SU-DHL-6 (cell line): ENCODE measurements around the gene TMEM151A.

Source experiments
- EZH2phosphoT487 ChIP-seq: fragments of 200-600 bp; sonication (generic), shearing (Covaris generic); conservative IDR thresholded peaks from 2 replicates; pipeline ENCODE4 v1.6.1; 2018; ENCODE audit warnings: mild to moderate bottlenecking, antibody characterized with exemption, low read length, moderate library complexity, mixed read lengths
- TF ChIP-seq, protein P1 (sequence below): fragments of 200-600 bp; sonication (generic); IDR thresholded peaks from one replicate; pipeline ENCODE4 v1.5.1; 2017; ENCODE audit warnings: antibody characterized with exemption, mild to moderate bottlenecking, low read length, moderate library complexity; ENCODE audit not compliant: insufficient read depth, poor library complexity, severe bottlenecking

GRCh38 chr11:66337103-66337899 is 45.6 kb downstream of the TMEM151A start:
- TF ChIP-seq, protein P1, sequence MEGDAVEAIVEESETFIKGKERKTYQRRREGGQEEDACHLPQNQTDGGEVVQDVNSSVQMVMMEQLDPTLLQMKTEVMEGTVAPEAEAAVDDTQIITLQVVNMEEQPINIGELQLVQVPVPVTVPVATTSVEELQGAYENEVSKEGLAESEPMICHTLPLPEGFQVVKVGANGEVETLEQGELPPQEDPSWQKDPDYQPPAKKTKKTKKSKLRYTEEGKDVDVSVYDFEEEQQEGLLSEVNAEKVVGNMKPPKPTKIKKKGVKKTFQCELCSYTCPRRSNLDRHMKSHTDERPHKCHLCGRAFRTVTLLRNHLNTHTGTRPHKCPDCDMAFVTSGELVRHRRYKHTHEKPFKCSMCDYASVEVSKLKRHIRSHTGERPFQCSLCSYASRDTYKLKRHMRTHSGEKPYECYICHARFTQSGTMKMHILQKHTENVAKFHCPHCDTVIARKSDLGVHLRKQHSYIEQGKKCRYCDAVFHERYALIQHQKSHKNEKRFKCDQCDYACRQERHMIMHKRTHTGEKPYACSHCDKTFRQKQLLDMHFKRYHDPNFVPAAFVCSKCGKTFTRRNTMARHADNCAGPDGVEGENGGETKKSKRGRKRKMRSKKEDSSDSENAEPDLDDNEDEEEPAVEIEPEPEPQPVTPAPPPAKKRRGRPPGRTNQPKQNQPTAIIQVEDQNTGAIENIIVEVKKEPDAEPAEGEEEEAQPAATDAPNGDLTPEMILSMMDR = no peak
- no peak for TF ChIP-seq EZH2phosphoT487
